Stimulated activated CD8-positive, alpha-beta memory T cell treated with anti-CD3 and anti-CD28 coated beads, Interleukin-12 subunit alpha, Interleukin-12 subunit beta, amount 100 ng/mL, for 24 hours (primary cell): Measurements from ENCODE around the gene PIAS1.
"Not testable (repeated sequence)": the region's sequence is repeated elsewhere in the genome, so short reads cannot be mapped to it uniquely, and the experiment has no call there.

Experiments used
- DNase-seq: peaks from one replicate; pipeline ENCODE4 v3.0.0-alpha.2; 2020; ENCODE audit errors: extremely low read depth

Gene PIAS1

GRCh38 chr15:68034719-68035293 lies 19.3 kb upstream of the PIAS1 start:
- DNase-seq, result no peak

GRCh38 chr15:68038246-68038645 lies 15.9 kb upstream of the PIAS1 start:
- no peak for DNase-seq

- no peak for DNase-seq
Measured at GRCh38 chr15:68040144-68040543, 14.0 kb upstream of the PIAS1 start.

GRCh38 chr15:68042156-68042854 lies 11.8 kb upstream of the PIAS1 start:
- no peak for DNase-seq

- no peak for DNase-seq
Measured at GRCh38 chr15:68042855-68043222, 11.3 kb upstream of the PIAS1 start.

GRCh38 chr15:68045289-68046265 lies 8.5 kb upstream of the PIAS1 start:
- no peak for DNase-seq

- DNase-seq, result no peak
Measured at GRCh38 chr15:68047826-68048225, 6.3 kb upstream of the PIAS1 start.

- DNase-seq, result no peak
Measured at GRCh38 chr15:68051109-68051508, 3.0 kb upstream of the PIAS1 start.

- DNase-seq, result no peak
Measured at GRCh38 chr15:68051907-68052306, 2.2 kb upstream of the PIAS1 start.

GRCh38 chr15:68052431-68052830 lies 1.7 kb upstream of the PIAS1 start:
- no peak for DNase-seq

- no peak for DNase-seq
Measured at GRCh38 chr15:68053001-68053400, 1.1 kb upstream of the PIAS1 start.

- peak; percentile 3 for DNase-seq
Measured at GRCh38 chr15:68054628-68055223, 611 bp downstream of the PIAS1 start.

GRCh38 chr15:68055224-68055705 lies 1.1 kb downstream of the PIAS1 start:
- DNase-seq, result peak; percentile 51

- DNase-seq, result no peak
Measured at GRCh38 chr15:68056097-68056865, 2.2 kb downstream of the PIAS1 start.

- no peak for DNase-seq
Measured at GRCh38 chr15:68057034-68057433, 2.9 kb downstream of the PIAS1 start.

- no peak for DNase-seq
Measured at GRCh38 chr15:68057758-68058157, 3.6 kb downstream of the PIAS1 start.

GRCh38 chr15:68058970-68059369 lies 4.9 kb downstream of the PIAS1 start:
- not testable (repeated sequence) for DNase-seq

- no peak for DNase-seq
Measured at GRCh38 chr15:68059630-68060029, 5.5 kb downstream of the PIAS1 start.

GRCh38 chr15:68061171-68061570 lies 7.1 kb downstream of the PIAS1 start:
- no peak for DNase-seq

GRCh38 chr15:68061602-68062001 lies 7.5 kb downstream of the PIAS1 start:
- no peak for DNase-seq

- DNase-seq, result no peak
Measured at GRCh38 chr15:68062214-68062613, 8.1 kb downstream of the PIAS1 start.
